HG03175 (cell line): ENCODE measurements around the gene UGT1A3.

Source experiments
- ATAC-seq: cut with Tn5 transposase; IDR thresholded peaks from one replicate; pipeline ENCODE4 v1.9.1; 2021; ENCODE audit warnings: mild to moderate bottlenecking, moderate library complexity; ENCODE audit not compliant: unreplicated experiment

The UGT1A3 gene

DNA sequence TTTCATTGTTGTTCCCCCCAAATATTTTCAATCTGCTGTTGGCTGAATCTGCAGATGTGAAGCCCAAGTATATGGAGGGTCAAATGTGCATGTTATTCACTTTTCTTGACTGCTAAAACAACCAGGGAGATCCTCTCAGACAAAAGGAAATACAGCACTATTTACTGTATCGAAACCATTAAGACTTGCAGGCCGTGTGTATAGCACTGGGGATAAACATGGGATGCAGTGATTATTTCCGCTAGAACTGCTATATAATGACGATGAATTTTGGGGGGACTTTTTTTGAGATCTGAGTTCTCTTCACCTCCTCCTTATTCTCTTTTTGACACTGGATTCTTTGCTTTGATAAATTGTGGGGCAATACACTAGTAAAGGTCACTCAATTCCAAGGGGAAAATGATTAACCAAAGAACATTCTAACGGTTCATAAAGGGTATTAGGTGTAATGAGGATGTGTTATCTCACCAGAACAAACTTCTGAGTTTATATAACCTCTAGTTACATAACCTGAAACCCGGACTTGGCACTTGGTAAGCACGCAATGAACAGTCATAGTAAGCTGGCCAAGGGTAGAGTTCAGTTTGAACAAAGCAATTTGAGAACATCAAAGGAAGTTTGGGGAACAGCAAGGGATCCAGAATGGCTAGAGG is 27.7 kb downstream of the UGT1A3 start:
- no peak for ATAC-seq

GRCh38 chr2:233758141-233758540 is 29.3 kb downstream of the UGT1A3 start:
- ATAC-seq = no peak

GRCh38 chr2:233758849-233759248 is 30.0 kb downstream of the UGT1A3 start:
- no peak for ATAC-seq

- ATAC-seq = no peak
Measured at GRCh38 chr2:233760043-233760442, 31.2 kb downstream of the UGT1A3 start, which contains the start of gene UGT1A1. TSS of gene UGT1A1 (plus strand) at chr2:233760270. CDS start at chr2:233760288, 18 bp downstream.

- no peak for ATAC-seq
Measured at GRCh38 chr2:233761040-233761769, 32.4 kb downstream of the UGT1A3 start.

- ATAC-seq = no peak
Measured at GRCh38 chr2:233764264-233764663, 35.4 kb downstream of the UGT1A3 start.

DNA sequence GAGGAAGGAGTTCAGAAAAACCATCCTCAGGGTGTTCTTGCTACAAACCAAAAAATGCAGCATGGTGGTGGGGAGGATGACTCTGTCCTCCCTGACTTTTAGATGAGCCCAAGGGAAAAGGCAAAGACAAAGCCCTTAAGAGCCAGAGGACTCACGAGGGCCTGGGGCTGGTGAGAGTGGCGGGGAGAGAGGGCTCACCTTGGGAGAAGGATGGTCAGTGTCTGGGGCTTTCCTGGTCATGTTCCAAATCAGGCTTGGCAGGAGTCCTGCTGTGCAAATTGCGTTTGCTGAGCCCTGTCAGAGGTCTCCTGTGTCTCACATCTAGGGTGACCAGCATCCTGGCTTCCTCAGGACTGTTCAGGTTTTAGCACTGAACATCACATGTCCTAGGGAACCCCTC is 35.9 kb downstream of the UGT1A3 start:
- no peak for ATAC-seq

- no peak for ATAC-seq
Measured at GRCh38 chr2:233766416-233766815, 37.6 kb downstream of the UGT1A3 start.

- no peak for ATAC-seq
Measured at GRCh38 chr2:233768076-233768475, 39.2 kb downstream of the UGT1A3 start.

DNA sequence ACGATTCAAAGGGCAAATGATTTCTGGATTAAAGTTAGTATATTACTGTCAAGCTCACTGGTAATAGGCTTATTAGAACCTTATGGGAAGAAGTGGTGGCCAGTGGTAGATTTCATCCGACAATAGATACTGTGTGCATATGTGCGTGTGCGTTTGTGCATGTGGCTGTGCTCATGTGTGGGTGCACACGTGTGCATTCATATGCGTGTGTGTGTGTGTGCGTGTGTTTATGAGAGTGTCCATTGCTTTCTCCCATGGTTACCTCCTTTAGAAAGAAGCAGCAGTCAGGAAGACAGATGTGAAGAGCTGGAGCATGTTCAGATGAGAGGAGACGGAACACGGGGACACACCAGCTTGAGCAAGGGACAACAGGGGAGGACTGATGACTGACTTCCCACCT is 40.4 kb downstream of the UGT1A3 start:
- no peak for ATAC-seq

DNA sequence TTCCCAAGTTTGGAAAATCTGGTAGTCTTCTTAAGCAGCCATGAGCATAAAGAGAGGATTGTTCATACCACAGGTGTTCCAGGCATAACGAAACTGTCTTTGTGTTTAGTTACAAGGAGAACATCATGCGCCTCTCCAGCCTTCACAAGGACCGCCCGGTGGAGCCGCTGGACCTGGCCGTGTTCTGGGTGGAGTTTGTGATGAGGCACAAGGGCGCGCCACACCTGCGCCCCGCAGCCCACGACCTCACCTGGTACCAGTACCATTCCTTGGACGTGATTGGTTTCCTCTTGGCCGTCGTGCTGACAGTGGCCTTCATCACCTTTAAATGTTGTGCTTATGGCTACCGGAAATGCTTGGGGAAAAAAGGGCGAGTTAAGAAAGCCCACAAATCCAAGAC is 43.3 kb downstream of the UGT1A3 start:
- ATAC-seq = no peak

- ATAC-seq = no peak
Measured at GRCh38 chr2:233772583-233772982, 43.7 kb downstream of the UGT1A3 start.

DNA sequence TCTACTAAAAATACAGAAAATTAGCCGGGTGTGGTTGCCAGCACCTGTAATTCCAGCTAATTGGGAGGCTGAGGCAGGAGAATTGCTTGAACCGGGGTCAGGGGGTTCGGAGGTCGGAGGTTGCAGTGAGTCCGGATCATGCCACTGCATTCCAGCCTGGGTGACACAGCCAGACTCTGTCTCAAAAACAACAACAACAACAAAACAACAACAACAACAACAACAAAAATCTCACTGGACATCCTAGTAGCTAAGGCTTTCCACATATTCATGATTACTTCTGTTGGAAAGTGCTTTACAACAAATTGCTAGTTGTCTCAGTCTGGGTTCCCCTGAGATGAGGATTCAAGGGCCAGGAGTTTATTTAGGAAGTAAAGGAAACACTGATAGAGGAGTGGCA is 45.0 kb downstream of the UGT1A3 start:
- ATAC-seq = no peak

DNA sequence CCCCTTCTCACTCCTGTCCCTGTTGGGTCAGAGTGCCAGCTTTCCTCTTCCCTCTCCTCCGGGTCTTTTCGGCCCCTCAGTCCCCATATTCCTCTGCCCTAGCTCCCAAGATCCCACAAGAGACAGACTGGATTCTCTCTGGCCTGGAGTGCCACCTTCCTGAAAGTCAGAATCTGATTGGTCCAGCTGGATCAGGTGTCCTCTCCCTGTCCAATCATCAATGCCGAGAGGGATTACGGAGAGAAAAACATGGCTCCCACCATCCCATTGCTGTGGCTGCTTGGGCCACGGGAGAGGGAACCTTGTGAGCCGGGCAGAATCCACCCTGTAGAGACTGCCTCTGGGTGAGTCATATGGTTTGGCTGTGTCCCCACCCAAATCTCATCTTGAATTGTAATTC is 46.6 kb downstream of the UGT1A3 start:
- ATAC-seq = no peak

DNA sequence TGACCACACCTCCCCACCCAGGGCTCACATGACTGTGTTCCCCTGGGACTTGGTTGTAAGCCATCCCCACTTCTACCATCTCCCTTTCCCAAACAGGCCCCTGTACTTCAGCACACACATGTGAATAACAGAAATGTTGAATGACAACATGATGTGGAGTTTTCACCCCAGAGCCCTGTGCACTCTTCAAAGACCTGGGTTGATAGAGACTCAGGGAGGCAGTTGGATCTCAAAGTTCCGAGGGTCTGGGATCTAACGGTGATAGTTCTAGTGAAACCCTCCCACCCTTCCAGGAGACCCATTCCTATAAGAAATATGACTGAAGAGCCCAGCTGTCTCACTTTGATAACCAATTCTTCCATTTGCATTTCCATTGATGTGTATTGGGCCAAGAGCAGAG is 49.2 kb downstream of the UGT1A3 start, which contains the start of gene MROH2A:
TSS of gene MROH2A (plus strand) at position 301 of the 400 bp plus-strand sequence. CDS start 1,029 bp downstream, outside the sequence.
- ATAC-seq = no peak

GRCh38 chr2:233779722-233780121 is 50.9 kb downstream of the UGT1A3 start:
- no peak for ATAC-seq

GRCh38 chr2:233780771-233781170 is 51.9 kb downstream of the UGT1A3 start:
- ATAC-seq = no peak

DNA sequence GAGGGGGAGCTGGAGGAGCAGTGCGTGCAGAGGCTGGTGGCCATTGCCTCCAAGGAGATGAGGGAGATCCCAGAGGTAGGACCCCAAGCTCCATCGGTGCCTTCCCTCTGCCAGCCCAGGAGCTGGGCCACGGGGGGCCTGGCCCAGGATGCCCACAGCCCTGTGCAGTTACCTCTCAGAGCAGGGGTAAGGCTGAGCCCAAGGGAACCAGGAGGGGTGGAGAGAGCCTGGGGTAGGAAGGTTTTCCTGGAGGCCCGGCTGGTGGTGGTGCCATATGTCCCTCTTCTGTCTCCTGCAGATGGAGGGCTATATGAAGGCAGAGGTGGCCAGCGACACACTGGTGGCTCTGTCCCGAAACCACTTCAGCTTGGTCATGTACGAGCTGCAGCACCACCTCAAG is 60.7 kb downstream of the UGT1A3 start:
- no peak for ATAC-seq

- no peak for ATAC-seq
Measured at GRCh38 chr2:233791151-233791882, 62.5 kb downstream of the UGT1A3 start.

DNA sequence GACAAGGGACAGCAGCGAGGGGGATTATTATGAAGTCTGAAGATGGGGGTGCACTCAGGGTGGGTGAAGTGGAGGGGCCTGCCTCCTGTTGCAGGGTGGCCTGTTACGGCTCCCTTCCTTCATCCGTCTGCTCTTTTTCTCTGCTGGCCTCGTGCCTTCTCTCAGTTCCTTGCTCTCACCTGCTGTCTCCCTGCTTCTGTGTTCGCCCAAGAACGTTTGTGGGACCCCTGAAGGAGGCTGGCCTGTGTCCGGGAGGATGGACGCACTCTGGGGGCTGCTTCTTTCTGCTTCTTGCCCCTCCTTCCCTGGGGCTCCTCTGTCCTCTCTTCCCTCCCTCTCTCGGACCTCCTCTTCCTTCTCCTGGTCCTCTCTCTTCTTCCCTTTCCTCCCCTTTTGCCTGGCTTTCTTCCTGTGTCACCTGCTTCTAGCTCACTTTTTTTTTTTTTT is 63.1 kb downstream of the UGT1A3 start:
- ATAC-seq = no peak

DNA sequence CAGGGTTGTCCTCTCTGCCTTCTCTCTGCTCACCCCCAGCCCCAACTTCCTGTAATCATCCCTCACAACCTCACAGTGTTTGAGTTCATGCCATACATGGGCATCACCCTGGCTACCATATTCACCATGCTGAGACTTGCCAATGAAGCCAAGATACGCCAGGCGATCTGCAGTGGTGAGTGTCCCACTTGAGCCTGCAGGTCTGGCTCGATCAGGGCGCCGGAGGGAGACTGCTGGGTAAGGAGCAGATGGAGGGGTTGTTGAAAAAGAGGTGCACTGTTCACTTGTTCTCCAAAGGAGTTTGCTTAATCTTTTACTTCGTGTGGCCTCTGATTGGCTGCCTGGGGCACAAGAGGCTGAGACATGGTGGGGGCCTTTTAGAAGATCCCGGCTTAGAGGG is 63.9 kb downstream of the UGT1A3 start:
- no peak for ATAC-seq
